ENCODE measurements around the gene FOXD1. TPM values are rescaled to one million over a fixed set of nuclear protein-coding genes. Genes with fewer than 3 reads are reported as not detected.

FOXD1 gene
- total and polyA plus RNA-seq, 2 of the 8 experiments (the other 6 are each of a cell fraction or from before 2014, with no cell fraction given), result 0.11 to 1.1 TPM

- TF ChIP-seq TAF1 (IDR thresholded peaks at IDR 0.05; ENCODE audit: low read depth, low read length) (no peak), NANOG (IDR thresholded peaks at IDR 0.05; ENCODE audit: insufficient read depth, low read depth, low read length, poor library complexity, severe bottlenecking) (no peak), PHF8 (conservative IDR thresholded peaks at IDR 0.05; ENCODE audit: low read depth, low read length) (no peak), CHD1 (IDR thresholded peaks at IDR 0.05; ENCODE audit: low read depth, low read length) (no peak), CBX5 (IDR thresholded peaks at IDR 0.05; ENCODE audit: low read depth, low read length) (no peak), POU5F1 (IDR thresholded peaks at IDR 0.05; ENCODE audit: low read depth, low read length) (no peak), SRF (IDR thresholded peaks at IDR 0.05; ENCODE audit: low read depth, low read length) (no peak), EP300 (IDR thresholded peaks at IDR 0.05; ENCODE audit: borderline replicate concordance in 1 of 2, low read depth in 2 of 2, low read length in 2 of 2) (no peak), RNF2 (IDR thresholded peaks at IDR 0.05; ENCODE audit: borderline replicate concordance, low read depth, low read length, missing control alignments, poor library complexity, severe bottlenecking) (peak; percentile 79), HDAC6 (IDR thresholded peaks at IDR 0.05; ENCODE audit: low read depth, low read length) (no peak), EZH2 (IDR thresholded peaks at IDR 0.05; ENCODE audit: low read depth, low read length, severe bottlenecking) (peak; percentile 46), ASH2L (IDR thresholded peaks at IDR 0.05; ENCODE audit: low read length) (peak; percentile 87)
- TF ChIP-seq, protein P1, sequence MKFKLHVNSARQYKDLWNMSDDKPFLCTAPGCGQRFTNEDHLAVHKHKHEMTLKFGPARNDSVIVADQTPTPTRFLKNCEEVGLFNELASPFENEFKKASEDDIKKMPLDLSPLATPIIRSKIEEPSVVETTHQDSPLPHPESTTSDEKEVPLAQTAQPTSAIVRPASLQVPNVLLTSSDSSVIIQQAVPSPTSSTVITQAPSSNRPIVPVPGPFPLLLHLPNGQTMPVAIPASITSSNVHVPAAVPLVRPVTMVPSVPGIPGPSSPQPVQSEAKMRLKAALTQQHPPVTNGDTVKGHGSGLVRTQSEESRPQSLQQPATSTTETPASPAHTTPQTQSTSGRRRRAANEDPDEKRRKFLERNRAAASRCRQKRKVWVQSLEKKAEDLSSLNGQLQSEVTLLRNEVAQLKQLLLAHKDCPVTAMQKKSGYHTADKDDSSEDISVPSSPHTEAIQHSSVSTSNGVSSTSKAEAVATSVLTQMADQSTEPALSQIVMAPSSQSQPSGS (IDR thresholded peaks at IDR 0.05; ENCODE audit: low read length), result no peak
Measured at GRCh38 chr5:73437101-73437776, 11.3 kb downstream of the FOXD1 start (continued).

Measured in H1 (cell line).